Sigmoid colon (tissue), 7 donors: ENCODE results near the gene WNT9A. TPM values are rescaled to one million over a fixed set of nuclear protein-coding genes. Genes with fewer than 3 reads are reported as not detected.

Experiments used
- DNase-seq: peaks from one replicate; pipeline ENCODE4 v3.0.0-alpha.2; 2019
- H3K27ac ChIP-seq, 4 donors: fragments of 200-600 bp; sonication (generic); one replicate each; pipeline ENCODE4 v1.5.1; 2016 to 2019; ENCODE audit warnings: mild to moderate bottlenecking in 1 of 4
- H3K27me3 ChIP-seq, 3 donors: fragments of 200-600 bp; sonication (generic); one replicate each; pipeline ENCODE4 v1.5.1; 2019; ENCODE audit warnings: mild to moderate bottlenecking in 1 of 3
- H3K36me3 ChIP-seq, 4 donors: fragments of 200-600 bp; sonication (generic); one replicate each; pipeline ENCODE4 v1.5.1; 2016 to 2019
- H3K4me1 ChIP-seq, 4 donors: fragments of 200-600 bp; sonication (generic); one replicate each; pipeline ENCODE4 v1.5.1; 2017 to 2019
- H3K4me3 ChIP-seq, 4 donors: fragments of 200-600 bp; sonication (generic); one replicate each; pipeline ENCODE4 v1.5.1; 2017 to 2019; ENCODE audit warnings: mild to moderate bottlenecking in 2 of 4, moderate library complexity in 1 of 4
- H3K9me3 ChIP-seq, 4 donors: fragments of 200-600 bp in 3 of 4; sonication (generic) in 3 of 4; one replicate each; pipeline versions ENCODE4 v1.5.1 to v1.6.1; 2013 to 2019
- CTCF ChIP-seq, 4 experiments: fragments of 450-650 bp in 3 of 4; fragments of 200-600 bp in 1 of 4; IDR thresholded peaks; one replicate each; pipeline ENCODE4 v1.5.1; 2016 to 2019; ENCODE audit warnings: antibody characterized with exemption in 4 of 4, mild to moderate bottlenecking in 3 of 4, moderate library complexity in 2 of 4
- EP300 ChIP-seq, 4 donors: sonication (generic); formaldehyde crosslinking; IDR thresholded peaks; one replicate each; pipeline ENCODE4 v1.6.1; 2017; ENCODE audit warnings: antibody characterized with exemption in 4 of 4
- POLR2A ChIP-seq, 2 donors: fragments of 450-650 bp; IDR thresholded peaks; one replicate each; pipeline ENCODE4 v1.6.1; 2016; ENCODE audit warnings: antibody characterized with exemption in 2 of 2, mild to moderate bottlenecking in 2 of 2, moderate library complexity in 2 of 2
- POLR2AphosphoS5 ChIP-seq, 4 donors: sonication (generic); formaldehyde crosslinking; IDR thresholded peaks; one replicate each; pipeline ENCODE4 v1.6.1; 2017; ENCODE audit warnings: antibody characterized with exemption in 4 of 4
- WGBS, 2 donors: extraction: QIAGEN DNeasy Blood & Tissue Kit; methylation state at CpG; one replicate each; pipeline ENCODE4 v1.1.7; 2013; 5-methylcytosine and 5-hydroxymethylcytosine counted together
- intact Hi-C: fragments of 100-400 bp; cut with DNase I; formaldehyde crosslinking; loops from one replicate; pipeline ENCODE4 v1.15.1; 2023
- polyA plus RNA-seq, 3 donors: library from polyadenylated mRNA; stranded (reverse); fragments of 200-250 nt; gene quantifications; one replicate each; pipeline ENCODE4 v1.2.3, GENCODE V29; 2013
- total RNA-seq, 4 donors: library from RNA; depleted of rRNA; stranded (reverse); fragments of >200 nt; gene quantifications; one replicate each; pipeline ENCODE4 v1.1.0, GENCODE V29; 2016
- donor health status: healthy with polysubstance abuse.
- donor health status: Bipolar disorder and iron deficiency.
- donor health status: healthy.

WNT9A gene
- total and polyA plus RNA-seq, 7 donors, result 0.23 to 25.5 (median 6.4) TPM

GRCh38 chr1:227949954-227950734 lies 2.4 kb upstream of the WNT9A start:
- Histone ChIP-seq H3K9me3 (no peaks in the 10 kb centered on the region), H3K4me1 (peaks cover 4 to 36% (median 34%) of the 10 kb centered on the region in 4 donors), H3K27ac (no peak overlapping the region), H3K36me3 (no peaks in the 10 kb centered on the region), H3K4me3 (no peak overlapping the region), H3K27me3 (peaks cover 0 to 12% (median under 1%) of the 10 kb centered on the region in 3 donors)
- peak; percentile 61 for DNase-seq
- TF ChIP-seq CTCF (IDR thresholded peaks at IDR 0.05) (no peak), EP300 (IDR thresholded peaks at IDR 0.05) (no peak), POLR2A (IDR thresholded peaks at IDR 0.05) (no peak), POLR2AphosphoS5 (IDR thresholded peaks at IDR 0.05) (no peak)
- intact Hi-C loops, result loop anchor here (2.0 to 5.0 kb wide), 5 partner anchors 133 to 633 kb away; partner anchors contain the start of genes ARF1, CDC42BPA and ZNF678
- WGBS, 2 donors, result 84 to 89% methylated on average over 13 of the region's 13 CpGs

- intact Hi-C loops, result loop anchor here (2.0 to 5.0 kb wide), 5 partner anchors 133 to 632 kb away; partner anchors contain the start of genes ARF1, CDC42BPA and ZNF678
Observed at GRCh38 chr1:227949341-227949921, 1.7 kb upstream of the WNT9A start.

GRCh38 chr1:227948493-227949260 lies 945 bp upstream of the WNT9A start:
- WGBS, 2 donors, result 22 to 27% methylated on average over 25 of the region's 25 CpGs
- DNase-seq, result peak; percentile 66
- Histone ChIP-seq H3K4me1 (peaks cover 4 to 48% (median 46%) of the 10 kb centered on the region in 4 donors), H3K27me3 (no peaks in the 10 kb centered on the region), H3K9me3 (no peaks in the 10 kb centered on the region), H3K27ac (peak overlapping the region; percentile 84 to 97 (median 93)), H3K36me3 (no peaks in the 10 kb centered on the region), H3K4me3 (peak overlapping the region; percentile 71 to 75 (median 72))
- intact Hi-C loops, result loop anchor here (1.0 to 5.0 kb wide), 6 partner anchors 134 to 631 kb away; partner anchors contain the start of genes ARF1, CDC42BPA and ZNF678
- TF ChIP-seq POLR2A (IDR thresholded peaks at IDR 0.05), result no peak
- TF ChIP-seq CTCF (IDR thresholded peaks at IDR 0.05), result no peak
- no peak for TF ChIP-seq POLR2AphosphoS5 (IDR thresholded peaks at IDR 0.05)
- no peak for TF ChIP-seq EP300 (IDR thresholded peaks at IDR 0.05)

More at GRCh38 chr1:227949341-227949921, 1.7 kb upstream of the WNT9A start:
- no peak for TF ChIP-seq POLR2A (IDR thresholded peaks at IDR 0.05)
- TF ChIP-seq EP300 (IDR thresholded peaks at IDR 0.05), result no peak
- no peak for TF ChIP-seq POLR2AphosphoS5 (IDR thresholded peaks at IDR 0.05)
- no peak for TF ChIP-seq CTCF (IDR thresholded peaks at IDR 0.05)
- Histone ChIP-seq H3K27ac (peak overlapping the region in 1 of 4 donors; percentile 97), H3K4me1 (peaks cover 4 to 43% (median 41%) of the 10 kb centered on the region in 4 donors), H3K4me3 (no peak overlapping the region), H3K27me3 (peaks cover 0 to 5% (median 0%) of the 10 kb centered on the region in 3 donors), H3K9me3 (no peaks in the 10 kb centered on the region), H3K36me3 (no peaks in the 10 kb centered on the region)
- peak; percentile 63 for DNase-seq
- WGBS, 2 donors, result 72 to 82% methylated on average over 11 of the region's 11 CpGs

- intact Hi-C loops, result loop anchor here (5.0 kb wide), 3 partner anchors 385 to 630 kb away; partner anchors contain the start of genes CDC42BPA and ZNF678
- 1 to 2% methylated on average over 36 of the region's 36 CpGs for WGBS, 2 donors
- peak; percentile 71 for DNase-seq
- no peaks in the 10 kb centered on the region for H3K27me3 ChIP-seq
- no peaks in the 10 kb centered on the region for H3K9me3 ChIP-seq
- H3K4me1 ChIP-seq, result peaks cover 7 to 62% (median 60%) of the 10 kb centered on the region in 4 donors
- H3K36me3 ChIP-seq, result no peaks in the 10 kb centered on the region
- peak overlapping the region; percentile 35 to 75 (median 72) for H3K4me3 ChIP-seq
- peak overlapping the region; percentile 84 to 97 (median 93) for H3K27ac ChIP-seq
- TF ChIP-seq POLR2A (IDR thresholded peaks at IDR 0.05) (no peak), POLR2AphosphoS5 (IDR thresholded peaks at IDR 0.05) (no peak), CTCF (IDR thresholded peaks at IDR 0.05) (no peak), EP300 (IDR thresholded peaks at IDR 0.05) (no peak)
Observed at GRCh38 chr1:227947386-227947675, 401 bp downstream of the WNT9A start.
